Uterus (tissue), 4 donors: ENCODE measurements around the gene VKORC1. TPM values are rescaled to one million over a fixed set of nuclear protein-coding genes. Genes with fewer than 3 reads are reported as not detected.
A peak's percentile ranks its signal among the peaks of the same experiment; 100 is the strongest.
"Not testable (repeated sequence)": the region's sequence is repeated elsewhere in the genome, so short reads cannot be mapped to it uniquely, and the experiment has no call there.

Experiments
- DNase-seq, 2 donors: peaks; one replicate each; pipeline ENCODE4 v3.0.0-alpha.2; 2019 to 2020
- H3K27ac ChIP-seq, 2 donors: fragments of 200-600 bp; sonication (generic); 1 replicate in 1 of 2; 2 replicates in 1 of 2; pipeline ENCODE4 v1.5.1; 2016 to 2018
- H3K27me3 ChIP-seq, 2 donors: fragments of 200-600 bp; sonication (generic); one replicate each; pipeline ENCODE4 v1.5.1; 2018 to 2019; ENCODE audit warnings: control low read depth in 1 of 2
- H3K36me3 ChIP-seq, 2 donors: fragments of 200-600 bp; sonication (generic); one replicate each; pipeline ENCODE4 v1.5.1; 2019; ENCODE audit warnings: control low read depth in 1 of 2
- H3K4me1 ChIP-seq, 2 donors: fragments of 200-600 bp; sonication (generic); one replicate each; pipeline ENCODE4 v1.5.1; 2018 to 2019; ENCODE audit warnings: control low read depth in 1 of 2
- H3K4me3 ChIP-seq, 2 donors: fragments of 200-600 bp; sonication (generic); 1 replicate in 1 of 2; 2 replicates in 1 of 2; pipeline ENCODE4 v1.5.1; 2018 to 2019; ENCODE audit warnings: mild to moderate bottlenecking in 1 of 2
- H3K9me3 ChIP-seq, 2 donors: fragments of 200-600 bp; sonication (generic); one replicate each; pipeline ENCODE4 v1.5.1; 2019; ENCODE audit warnings: control low read depth in 1 of 2
- CTCF ChIP-seq, 4 experiments: fragments of 200-600 bp in 2 of 4; fragments of 450-650 bp in 2 of 4; sonication (generic) in 2 of 4; IDR thresholded peaks; one replicate each; pipeline ENCODE4 v1.5.1; 2016 to 2019; ENCODE audit warnings: antibody characterized with exemption in 4 of 4, mild to moderate bottlenecking in 2 of 4, moderate library complexity in 1 of 4
- POLR2A ChIP-seq, 2 donors: fragments of 450-650 bp; IDR thresholded peaks; one replicate each; pipeline ENCODE4 v1.6.1; 2016; ENCODE audit warnings: antibody characterized with exemption in 2 of 2, mild to moderate bottlenecking in 1 of 2, moderate library complexity in 1 of 2
- intact Hi-C: fragments of 100-400 bp; cut with DNase I; formaldehyde crosslinking; loops from one replicate; pipeline ENCODE4 v1.15.1; 2023; ENCODE audit warnings: low total_unique reads
- total RNA-seq, 4 donors: library from RNA; depleted of rRNA in 3 of 4; stranded (reverse); fragments of >200 nt in 3 of 4; gene quantifications; one replicate each; pipeline versions ENCODE4 v1.1.0 to v1.2.4, GENCODE V29; 2014 to 2023
- donor health status: DM: yes; HTN: yes; CAD: no.

VKORC1 gene
- total RNA-seq, 4 donors from 2014 or later = 68.7 to 81.8 (median 73.5) TPM

GRCh38 chr16:31141489-31142108 lies 47.0 kb upstream of the VKORC1 start:
- DNase-seq = peak; percentile 51 to 54
- no peaks in the 10 kb centered on the region for H3K9me3 ChIP-seq
- H3K36me3 ChIP-seq = no peaks in the 10 kb centered on the region
- H3K27me3 ChIP-seq = no peaks in the 10 kb centered on the region
- TF ChIP-seq CTCF (IDR thresholded peaks at IDR 0.05) (no peak), POLR2A (IDR thresholded peaks at IDR 0.05) (no peak)
- intact Hi-C loops = no loop called here
- H3K4me1 ChIP-seq = peaks cover 0 to 5% of the 10 kb centered on the region in 2 donors
- peak overlapping the region; percentile 1 to 5 for H3K4me3 ChIP-seq
- peak overlapping the region; percentile 63 to 65 for H3K27ac ChIP-seq

- intact Hi-C loops, H3K4me1 ChIP-seq, H3K36me3 ChIP-seq, H3K9me3 ChIP-seq, H3K4me3 ChIP-seq, DNase-seq, H3K27me3 ChIP-seq: not testable (repeated sequence)
- peak overlapping the region; percentile 63 to 65 for H3K27ac ChIP-seq
These were observed 46.5 kb upstream of the VKORC1 start for GRCh38 chr16:31141071-31141469.

GRCh38 chr16:31138621-31139578 lies 44.3 kb upstream of the VKORC1 start:
- peak overlapping the region in 1 of 2 donors; percentile 35 for H3K27ac ChIP-seq
- TF ChIP-seq CTCF (IDR thresholded peaks at IDR 0.05) = no peak
- no peak for TF ChIP-seq POLR2A (IDR thresholded peaks at IDR 0.05)
- H3K4me1 ChIP-seq = peaks cover 0 to 5% of the 10 kb centered on the region in 2 donors
- no peaks in the 10 kb centered on the region for H3K9me3 ChIP-seq
- intact Hi-C loops = no loop called here
- no peaks in the 10 kb centered on the region for H3K36me3 ChIP-seq
- no peak overlapping the region for H3K4me3 ChIP-seq
- no peaks in the 10 kb centered on the region for H3K27me3 ChIP-seq
- DNase-seq = peak in 1 of 2 donors; percentile 53

GRCh38 chr16:31136822-31137499 lies 42.4 kb upstream of the VKORC1 start:
- H3K4me1 ChIP-seq, H3K27ac ChIP-seq, intact Hi-C loops, H3K27me3 ChIP-seq, H3K4me3 ChIP-seq, H3K9me3 ChIP-seq, H3K36me3 ChIP-seq, DNase-seq: not testable (repeated sequence)

GRCh38 chr16:31136287-31136662 lies 41.7 kb upstream of the VKORC1 start:
- Histone ChIP-seq H3K27me3 (no peaks in the 10 kb centered on the region), H3K4me3 (no peak overlapping the region), H3K36me3 (no peaks in the 10 kb centered on the region), H3K9me3 (no peaks in the 10 kb centered on the region), H3K27ac (no peak overlapping the region), H3K4me1 (peaks cover 0 to under 1% of the 10 kb centered on the region in 2 donors)
- intact Hi-C loops = no loop called here
- DNase-seq = no peak
- TF ChIP-seq CTCF (IDR thresholded peaks at IDR 0.05) = no peak
- no peak for TF ChIP-seq POLR2A (IDR thresholded peaks at IDR 0.05)
